NCI-H748 treated with DMSO at 0.1 percent for 48 hours (cell line): ENCODE data around the gene CASP7.

Source experiments
- DNase-seq: peaks from one replicate; lab custom pipeline; 2025; lab: John Stamatoyannopoulos, UW

The CASP7 gene

DNA sequence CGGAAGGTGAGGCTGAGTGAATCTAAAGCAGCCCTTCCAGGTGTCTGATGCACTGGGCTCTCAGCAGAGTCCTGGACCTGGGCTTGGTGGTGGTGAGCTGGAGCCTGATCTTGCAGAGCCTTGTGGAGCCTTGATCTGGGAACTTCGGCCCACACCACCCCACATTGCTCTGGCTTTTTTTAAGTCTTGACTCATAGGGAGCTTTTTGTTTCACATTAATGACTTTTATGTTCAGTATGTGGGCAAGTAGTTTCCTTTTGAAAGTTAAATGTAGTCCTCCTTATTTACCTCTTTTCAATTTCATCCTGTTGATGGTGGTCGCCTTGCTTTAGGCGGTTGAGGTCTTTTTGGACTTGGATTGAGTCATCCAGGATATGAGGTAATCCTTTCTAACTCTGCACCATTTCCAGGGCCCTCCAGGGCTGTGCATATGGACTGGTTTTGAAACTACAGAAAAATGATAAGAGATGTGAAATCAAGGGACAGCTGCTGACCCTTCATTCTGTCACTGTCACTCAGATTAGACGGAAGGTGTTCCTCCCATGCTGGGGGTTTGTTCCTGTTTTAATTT is 12.9 kb upstream of the CASP7 start:
- no peak for DNase-seq

DNA sequence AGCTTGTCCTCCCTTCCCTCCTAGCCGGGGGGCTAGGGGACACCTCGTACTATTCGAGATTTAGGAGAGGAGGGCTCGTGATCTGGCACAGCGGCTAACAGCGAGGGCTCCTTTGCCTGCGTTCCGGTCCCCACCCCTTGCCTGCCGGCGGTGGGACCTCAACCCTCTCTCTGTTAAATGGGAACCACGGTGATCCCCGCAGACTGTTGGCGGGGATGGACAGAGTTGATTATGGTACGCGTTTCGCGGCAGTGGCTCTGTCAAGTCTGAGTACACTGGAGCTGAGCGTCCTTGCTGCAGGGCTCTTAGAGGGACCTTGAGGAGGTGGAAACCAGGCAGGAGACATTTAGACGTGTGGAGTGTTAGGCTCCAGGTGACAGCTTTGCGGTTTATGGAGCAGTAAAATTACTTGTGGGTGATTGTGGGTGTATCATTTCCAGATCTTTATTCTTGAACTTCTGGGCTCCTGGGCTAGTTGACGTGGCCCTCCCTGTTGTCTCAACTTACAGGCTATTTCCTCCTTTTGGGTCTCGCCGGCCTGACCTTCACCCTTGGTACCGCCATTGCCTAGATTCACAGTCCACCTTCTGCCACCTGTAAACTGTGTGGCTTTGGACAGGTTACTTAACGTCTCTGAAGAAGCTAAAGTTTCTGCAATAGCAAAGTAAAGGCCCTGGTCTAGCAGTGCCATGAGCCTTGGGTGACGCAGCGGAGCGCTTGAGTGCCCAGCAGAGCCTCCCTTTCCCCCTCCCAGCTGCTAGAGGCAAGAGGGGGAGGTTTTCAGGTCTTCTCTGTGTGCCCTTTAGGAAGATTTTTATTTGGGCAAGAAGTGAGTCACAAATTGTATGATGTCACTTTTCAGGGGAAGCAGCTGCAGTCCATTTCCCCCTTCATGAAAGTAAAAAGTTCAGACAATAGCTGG is 739 bp downstream of the CASP7 start:
- no peak for DNase-seq

DNA sequence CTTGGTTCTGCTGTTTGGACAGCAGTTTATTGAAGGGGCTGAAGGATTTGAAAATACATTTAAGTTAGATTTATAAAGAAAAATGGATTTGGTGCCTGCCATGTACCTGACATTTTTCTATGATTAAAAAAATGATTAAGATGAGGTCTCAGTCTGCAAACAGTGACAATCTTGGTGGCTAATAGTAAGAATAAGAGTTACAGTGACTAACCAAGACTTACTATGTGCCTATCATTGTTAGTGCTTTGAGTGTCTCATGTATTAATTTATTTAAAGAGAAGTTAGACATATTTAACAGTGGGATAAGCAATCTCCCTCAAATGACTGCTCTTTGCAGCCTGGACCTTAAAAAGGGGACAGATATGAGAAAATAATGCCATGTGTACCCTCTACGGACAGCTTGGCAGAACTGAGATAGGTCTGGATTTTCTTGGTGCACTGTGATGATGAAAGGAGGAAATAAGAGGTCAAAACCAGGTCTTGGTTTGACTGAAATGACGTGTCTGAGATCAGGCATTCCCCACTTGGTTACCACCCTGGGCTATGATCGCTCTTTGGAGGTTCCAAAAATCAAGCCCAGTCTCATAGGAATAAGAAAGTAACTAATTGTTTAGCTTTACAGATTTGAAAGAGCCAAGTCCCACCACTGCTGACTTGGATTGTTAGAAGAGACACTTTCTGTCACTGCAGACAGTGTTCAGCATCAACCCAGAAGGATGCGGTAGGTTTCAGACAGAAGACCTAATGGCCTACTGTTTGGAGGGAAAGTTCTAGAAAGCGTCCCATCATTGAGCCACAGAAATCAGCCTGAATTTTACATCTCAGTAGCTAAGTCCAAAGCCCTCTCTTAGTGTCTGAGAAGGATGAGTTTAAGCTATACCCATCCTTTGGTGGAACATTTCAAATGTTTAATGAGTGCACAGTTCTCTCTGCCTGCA is 2.1 kb downstream of the CASP7 start:
- no peak for DNase-seq

DNA sequence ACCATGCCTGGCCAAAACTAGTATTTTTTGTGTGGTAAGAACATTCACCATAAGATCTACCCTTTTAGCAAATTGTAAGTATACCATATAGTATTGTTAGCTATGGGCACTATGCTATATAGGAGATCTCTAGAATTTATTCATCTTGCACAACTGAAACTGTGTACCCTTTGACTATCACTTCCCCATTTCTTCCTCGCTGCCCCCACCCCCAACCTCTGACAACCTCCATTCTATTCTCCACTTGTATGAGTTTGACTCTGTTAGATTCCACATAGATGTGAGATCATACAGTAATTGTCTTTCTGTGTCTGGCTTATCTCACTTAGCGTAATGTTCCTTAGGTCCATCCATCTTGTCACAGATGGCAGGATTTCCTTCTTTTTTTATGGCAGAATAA is 3.6 kb downstream of the CASP7 start:
- DNase-seq = no peak

DNA sequence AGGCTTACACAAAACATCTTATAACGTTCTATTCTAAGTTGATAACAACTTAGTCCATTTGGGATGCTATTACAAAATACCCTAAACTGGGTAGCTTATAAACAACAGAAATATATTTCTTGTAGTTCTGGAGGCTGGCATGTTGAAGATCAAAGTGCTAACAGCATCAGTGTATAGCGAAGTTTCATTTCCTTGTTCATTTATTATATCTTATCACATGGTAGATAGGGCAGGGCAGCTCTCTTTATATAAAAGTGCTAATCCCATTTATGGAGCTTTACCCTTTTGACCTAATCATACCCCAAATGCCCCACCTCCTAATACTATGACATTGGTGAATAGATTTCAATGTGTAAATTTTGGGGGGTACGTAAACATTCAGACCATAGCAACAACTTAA is 6.3 kb downstream of the CASP7 start:
- DNase-seq = no peak

DNA sequence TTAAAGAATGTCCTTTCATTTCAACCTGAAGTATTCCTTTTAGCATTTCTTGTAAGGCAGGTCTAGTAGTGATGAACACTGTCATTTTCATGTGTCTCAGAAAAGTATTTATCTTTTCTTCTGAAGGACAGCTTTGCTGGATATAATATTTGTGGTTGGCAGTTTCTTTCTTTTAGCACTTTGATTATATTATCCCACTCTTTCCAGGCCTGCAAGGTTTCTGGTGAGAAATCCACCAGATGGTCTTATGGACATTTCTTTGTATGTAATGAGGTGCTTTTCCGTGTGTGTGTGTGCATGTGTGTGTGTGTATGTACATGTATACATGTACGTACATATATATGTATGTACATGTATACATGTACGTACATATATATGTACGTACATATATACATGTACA is 7.3 kb downstream of the CASP7 start:
- no peak for DNase-seq

DNA sequence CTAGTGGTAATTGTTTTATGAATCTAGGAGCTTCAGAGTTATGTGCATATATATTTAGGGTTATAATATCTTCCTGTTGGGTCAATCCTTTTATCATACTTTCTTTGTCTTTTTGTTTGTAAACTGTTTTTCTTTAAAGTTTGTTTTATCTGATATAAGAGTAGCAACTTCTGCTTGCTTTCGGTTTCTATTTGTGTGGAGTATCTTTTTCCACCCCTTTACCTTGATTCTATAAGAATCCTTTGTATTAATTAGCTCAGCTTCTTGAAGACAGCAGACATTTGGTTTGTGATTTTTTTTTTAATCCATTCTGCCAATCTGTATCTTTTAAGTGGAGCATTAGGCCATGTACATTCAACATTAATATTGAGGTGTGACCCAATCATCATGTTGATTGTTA is 9.3 kb downstream of the CASP7 start:
- no peak for DNase-seq

DNA sequence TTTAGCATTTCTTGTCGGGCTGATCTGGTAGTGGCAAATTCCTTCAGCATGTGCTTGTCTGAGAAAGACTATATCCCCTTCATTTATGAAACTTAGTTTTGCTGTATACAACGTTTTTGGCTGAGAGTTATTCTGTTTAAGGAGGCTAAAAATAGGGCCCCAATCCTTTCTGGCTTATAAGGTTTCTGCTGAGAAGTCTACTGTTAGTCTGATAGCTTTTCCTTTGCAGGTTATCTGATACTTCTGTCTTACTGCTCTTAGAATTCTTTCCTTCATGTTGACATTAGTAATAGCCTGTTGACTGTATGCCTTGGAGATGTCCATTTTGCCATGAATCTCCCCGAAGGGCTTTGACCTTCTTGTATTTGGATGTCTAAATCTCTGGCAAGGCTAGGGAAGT is 9.9 kb downstream of the CASP7 start:
- DNase-seq = no peak

DNA sequence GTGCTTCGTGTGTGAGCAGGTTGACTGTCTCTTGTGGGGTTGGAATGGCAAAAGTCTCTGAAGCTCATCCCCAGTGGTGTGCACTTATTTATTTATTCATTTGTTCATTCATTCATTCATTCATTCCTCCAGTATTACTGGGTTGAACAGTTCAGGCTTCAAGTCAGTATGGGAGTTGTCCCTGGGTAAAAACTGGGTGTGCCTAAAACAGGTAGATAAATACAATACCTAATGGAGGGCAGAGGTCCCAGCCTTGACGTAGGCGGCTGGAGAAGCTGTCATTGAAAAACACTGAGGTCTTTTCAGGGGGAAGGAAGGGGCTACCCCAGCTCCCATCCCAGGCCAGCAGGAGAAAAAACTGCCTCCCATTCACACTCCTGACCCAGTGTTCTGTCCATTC is 11.0 kb downstream of the CASP7 start:
- no peak for DNase-seq

DNA sequence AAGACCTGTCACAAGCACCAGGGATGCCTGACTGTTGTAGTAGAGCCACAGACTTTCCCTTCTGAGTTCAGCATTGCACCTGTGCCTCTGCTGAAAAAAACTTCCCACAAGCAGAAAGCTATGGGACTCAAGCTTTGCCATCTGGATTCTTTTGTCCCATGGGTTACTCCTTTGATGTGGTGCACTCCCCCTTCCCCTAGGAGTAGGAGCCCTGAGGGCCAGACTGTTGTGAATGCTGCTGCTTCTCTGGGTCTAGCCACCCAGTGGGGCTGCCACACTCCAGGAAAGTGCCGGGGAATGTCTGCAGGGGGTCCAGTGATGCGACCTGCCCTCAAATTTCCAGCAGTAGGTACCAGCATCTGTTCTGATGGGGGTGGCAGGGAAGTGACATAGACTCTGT is 11.7 kb downstream of the CASP7 start:
- DNase-seq = no peak

DNA sequence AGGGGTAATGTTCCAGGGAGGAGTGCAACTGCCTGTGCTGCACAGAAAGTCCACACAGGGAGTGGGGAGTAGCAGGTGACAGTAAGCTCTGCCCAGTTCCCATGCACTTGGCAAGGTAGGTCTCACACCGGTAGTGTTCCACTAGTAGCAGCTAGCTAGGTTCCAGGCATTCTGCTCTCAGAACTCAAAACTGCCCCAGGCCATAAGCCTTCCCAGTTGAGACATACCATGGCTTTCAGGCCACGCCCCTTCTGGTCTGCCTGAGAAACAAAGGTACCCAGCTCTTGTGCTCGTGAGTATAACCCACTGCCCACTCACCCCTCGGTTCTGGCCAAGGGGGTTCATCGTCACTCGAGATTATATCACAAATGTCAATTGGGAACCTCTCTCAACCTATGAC is 12.6 kb downstream of the CASP7 start:
- no peak for DNase-seq

DNA sequence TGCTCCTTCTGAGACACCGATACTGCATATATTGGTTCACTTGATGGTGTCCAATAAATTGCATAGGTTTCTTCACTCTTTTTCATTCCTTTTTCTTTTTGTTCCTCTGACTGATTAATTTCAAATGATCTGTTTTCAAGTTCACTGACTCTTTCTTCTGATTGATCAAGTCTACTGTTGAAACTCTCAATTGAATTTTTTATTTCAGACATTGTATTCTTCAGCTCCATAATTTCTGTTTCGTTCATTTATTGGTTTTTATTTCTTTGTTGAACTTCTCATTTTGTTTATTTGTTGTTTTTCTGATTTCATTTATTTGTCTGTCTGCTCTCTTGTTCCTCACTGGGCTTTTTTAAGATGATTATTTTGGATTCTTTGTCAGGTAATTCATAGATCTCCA is 13.6 kb downstream of the CASP7 start:
- DNase-seq = no peak

DNA sequence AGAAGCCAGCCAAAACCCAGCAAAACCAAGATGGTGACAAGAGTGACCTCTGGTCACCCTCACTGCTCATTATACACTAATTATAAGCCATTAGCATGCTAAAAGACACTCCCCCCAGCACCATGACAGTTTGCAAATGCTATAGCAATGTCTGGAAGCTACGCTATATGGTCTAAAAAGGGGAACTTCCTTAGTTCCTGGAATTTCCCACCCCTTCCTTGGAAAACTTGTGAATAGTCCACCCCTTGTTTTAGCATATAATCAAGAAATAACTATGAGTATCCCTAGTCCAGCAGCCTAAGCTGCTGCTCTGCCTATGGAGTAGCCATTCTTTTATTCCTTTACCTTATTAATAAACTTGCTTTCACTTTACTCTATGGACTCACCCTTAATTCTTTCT is 16.0 kb downstream of the CASP7 start:
- no peak for DNase-seq

DNA sequence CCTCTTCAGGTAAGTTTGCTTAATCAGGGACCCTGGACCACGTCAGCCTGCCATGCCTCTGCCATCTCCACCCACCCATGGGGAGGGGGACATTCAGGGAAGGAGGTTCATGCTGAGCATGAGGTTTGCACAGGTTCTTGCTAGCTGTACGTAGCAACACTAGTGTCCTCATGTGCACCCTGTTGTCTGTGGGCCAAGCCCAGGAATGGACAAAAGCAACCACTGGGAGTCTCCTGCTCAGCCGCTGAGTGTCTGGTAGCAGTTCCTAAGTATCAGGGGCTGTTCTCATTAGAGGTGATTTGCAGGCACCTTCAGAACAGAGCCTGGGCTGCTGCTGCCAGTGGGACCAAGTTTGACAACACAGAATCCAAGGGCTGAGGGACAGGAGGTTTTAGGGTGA is 17.9 kb downstream of the CASP7 start:
- DNase-seq = no peak

DNA sequence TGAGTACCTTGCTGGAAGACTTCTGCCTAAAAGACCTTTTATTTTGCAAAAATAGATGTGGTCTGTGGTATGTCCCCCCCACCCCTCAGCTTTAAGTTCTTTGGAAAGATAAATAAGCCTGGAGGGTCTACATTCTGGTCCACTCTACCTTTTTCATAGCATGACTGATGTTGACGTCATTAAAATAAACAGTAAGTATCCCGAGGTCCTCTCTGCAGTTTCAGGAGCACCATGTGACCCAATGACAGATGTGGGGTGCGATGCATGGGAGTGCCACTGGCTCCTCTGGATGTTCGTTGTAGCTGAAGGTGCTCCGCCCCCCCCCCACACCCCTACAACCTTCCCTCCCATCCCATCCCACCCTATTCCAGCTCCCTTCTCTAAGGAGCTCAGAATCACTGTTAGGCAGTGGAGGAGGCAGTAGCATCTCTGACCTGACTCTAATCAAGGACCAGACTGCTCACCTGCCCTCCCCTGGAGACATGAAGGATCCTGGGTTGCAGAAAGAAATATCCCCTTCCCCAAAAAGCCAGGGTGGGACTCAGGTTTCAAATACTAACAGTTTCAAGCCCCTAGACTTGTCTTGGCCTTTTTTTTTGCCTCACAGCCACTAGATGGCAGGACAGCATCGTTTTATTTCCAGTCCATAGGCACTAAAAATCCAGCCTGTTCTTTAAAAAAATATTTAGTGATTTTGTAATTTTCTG is 25.1 kb downstream of the CASP7 start:
- DNase-seq = peak; percentile 11

DNA sequence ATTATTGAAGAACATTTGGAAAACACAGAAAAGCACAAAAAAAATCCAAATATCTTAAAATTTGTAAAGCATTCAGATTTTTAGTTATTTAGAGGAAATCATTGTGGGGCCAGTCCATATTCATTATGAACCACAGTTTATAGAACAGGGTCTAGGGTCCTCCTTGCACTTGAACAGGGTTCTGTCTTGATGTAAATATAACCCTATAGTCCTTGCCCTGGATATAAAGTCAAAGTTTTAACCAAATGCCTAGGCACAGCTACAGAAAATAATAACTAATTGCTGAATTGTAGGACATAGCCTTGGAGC is 25.6 kb downstream of the CASP7 start:
- DNase-seq = no peak

DNA sequence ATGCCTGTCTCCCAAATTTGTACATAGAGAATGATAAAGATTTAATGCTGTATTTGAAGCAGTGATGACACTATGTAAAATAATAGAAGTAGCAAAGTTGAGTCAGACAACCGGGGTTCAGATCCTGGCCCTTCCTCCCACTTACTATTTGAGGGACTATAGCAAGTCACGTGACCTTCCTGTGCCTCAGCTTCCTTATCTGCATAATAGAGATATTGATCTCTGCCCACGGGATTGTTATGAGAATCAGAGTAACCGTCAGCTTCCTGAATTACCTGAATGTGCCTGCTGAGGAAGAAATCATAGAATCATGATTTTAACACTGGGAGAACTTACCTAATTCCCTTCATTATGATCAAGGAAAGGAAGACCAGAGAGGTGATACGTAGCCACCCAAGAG is 26.9 kb downstream of the CASP7 start:
- DNase-seq = no peak

DNA sequence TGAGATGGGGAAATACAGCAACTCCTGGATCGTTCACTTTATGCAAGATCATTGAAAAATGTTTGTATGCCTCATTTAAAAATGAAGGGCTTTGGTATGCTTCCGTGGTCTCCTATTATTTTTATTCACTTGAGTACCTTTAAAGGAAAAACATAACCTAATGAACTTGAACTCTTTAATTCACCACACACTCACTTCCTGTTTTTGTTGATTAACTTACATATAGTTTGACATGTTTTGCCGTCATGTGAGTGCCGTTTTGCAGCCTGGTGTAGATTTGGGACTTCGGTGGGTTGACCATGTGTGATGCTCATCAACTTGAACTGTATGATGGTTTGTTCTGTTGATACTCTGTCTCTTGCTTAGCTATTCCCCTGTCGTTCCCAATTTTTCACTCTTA is 28.9 kb downstream of the CASP7 start:
- DNase-seq = no peak

DNA sequence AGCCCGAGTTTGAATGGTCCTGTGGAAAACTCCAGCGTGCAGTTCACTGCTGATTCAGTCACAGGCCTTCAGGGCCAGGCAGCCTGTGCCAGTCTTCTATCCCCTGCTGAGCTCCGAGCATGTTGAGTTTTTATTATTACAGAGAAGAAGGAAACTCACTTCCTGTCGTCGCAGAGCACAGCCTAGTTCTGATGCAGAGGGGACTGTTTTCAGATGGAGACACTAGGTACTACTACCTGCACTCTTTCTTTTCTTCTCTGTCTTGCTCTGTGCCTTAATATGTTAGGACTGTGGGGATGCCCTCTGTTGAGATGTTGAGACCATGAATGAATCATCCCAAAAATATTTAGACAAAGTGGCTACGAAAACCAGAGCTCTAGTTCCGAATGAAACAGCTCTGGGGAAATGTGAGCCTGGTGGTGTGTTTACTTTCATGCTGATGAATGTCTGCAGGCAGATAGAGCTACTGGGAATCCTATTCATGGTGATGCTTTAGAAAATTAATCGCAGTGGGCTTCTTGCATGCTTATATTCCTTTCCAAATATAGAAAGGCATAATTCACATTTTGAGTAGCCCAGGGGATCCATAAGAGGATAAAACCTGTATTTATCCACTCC is 29.6 kb downstream of the CASP7 start:
- peak; percentile 46 for DNase-seq

DNA sequence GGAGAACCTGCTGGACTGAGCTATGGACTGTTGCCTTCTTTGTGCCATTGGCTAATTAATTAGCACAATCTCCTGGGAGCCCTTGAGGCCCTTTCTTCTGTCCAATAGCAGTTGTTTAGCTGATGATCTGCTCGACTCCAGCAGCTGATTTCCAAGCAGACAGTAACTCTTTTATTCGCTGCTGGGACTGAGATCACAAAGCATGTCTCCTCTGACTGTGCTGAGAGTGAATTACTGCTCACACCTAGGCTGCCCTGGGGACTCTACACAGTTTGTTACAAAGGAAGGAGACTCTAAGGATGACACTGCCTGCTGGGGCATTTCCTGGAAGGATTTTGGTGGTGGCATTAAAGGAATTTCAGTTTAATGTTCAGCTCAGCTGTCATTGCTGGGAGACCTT is 31.4 kb downstream of the CASP7 start:
- DNase-seq = no peak

DNA sequence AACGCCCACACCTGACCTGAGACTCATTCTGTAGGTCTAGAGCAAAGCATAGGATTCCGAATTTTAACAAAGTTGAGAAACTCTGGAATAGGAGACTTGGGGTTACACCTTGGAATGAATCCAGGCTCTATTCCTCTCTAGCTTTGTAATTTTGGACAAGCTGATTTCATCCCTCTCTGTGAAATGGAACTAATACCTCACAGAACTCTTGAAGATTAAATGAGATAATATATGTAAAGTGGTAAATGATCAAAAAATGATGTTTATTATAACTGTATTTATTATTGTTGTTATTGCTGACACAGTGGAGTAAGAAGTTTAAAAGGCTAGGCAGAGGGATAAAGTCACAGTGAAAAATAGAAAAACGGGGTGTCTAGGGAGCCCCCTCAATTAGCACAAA is 32.3 kb downstream of the CASP7 start:
- no peak for DNase-seq
